ENCODE data around the gene UQCR11.
A peak's percentile ranks its signal among the peaks of the same experiment; 100 is the strongest.

The UQCR11 gene

GRCh38 chr19:1634938-1635243, 29.6 kb upstream of the UQCR11 start:
- DNase-seq: no peak

GRCh38 chr19:1634242-1634937, 29.1 kb upstream of the UQCR11 start:
- no peak for DNase-seq

- DNase-seq: no peak
These were observed 28.1 kb upstream of the UQCR11 start for GRCh38 chr19:1633269-1633826.

GRCh38 chr19:1632462-1633268, 27.4 kb upstream of the UQCR11 start:
- no peak for DNase-seq

- no peak for DNase-seq
These were observed 26.4 kb upstream of the UQCR11 start for GRCh38 chr19:1631557-1632100.

GRCh38 chr19:1630811-1631210, 25.5 kb upstream of the UQCR11 start:
- DNase-seq: no peak

- no peak for DNase-seq
These were observed 24.8 kb upstream of the UQCR11 start for GRCh38 chr19:1630012-1630411.

GRCh38 chr19:1629256-1629808, 24.1 kb upstream of the UQCR11 start:
- DNase-seq: no peak

- no peak for DNase-seq
These were observed 21.9 kb upstream of the UQCR11 start for GRCh38 chr19:1627194-1627593.

- no peak for DNase-seq
These were observed 21.3 kb upstream of the UQCR11 start for GRCh38 chr19:1626417-1627010.

GRCh38 chr19:1624458-1624857, 19.2 kb upstream of the UQCR11 start:
- DNase-seq: peak; percentile 70

GRCh38 chr19:1622541-1622940, 17.3 kb upstream of the UQCR11 start:
- DNase-seq: no peak

GRCh38 chr19:1622007-1622406, 16.7 kb upstream of the UQCR11 start:
- no peak for DNase-seq

- DNase-seq: no peak
These were observed 16.3 kb upstream of the UQCR11 start for GRCh38 chr19:1621574-1621973.

- DNase-seq: no peak
These were observed 15.8 kb upstream of the UQCR11 start for GRCh38 chr19:1621021-1621420.

GRCh38 chr19:1620502-1620901, 15.2 kb upstream of the UQCR11 start:
- DNase-seq: no peak

- DNase-seq: no peak
These were observed 14.4 kb upstream of the UQCR11 start for GRCh38 chr19:1619703-1620102.

- no peak for DNase-seq
These were observed 13.8 kb upstream of the UQCR11 start for GRCh38 chr19:1619094-1619439.

- no peak for DNase-seq
These were observed 13.2 kb upstream of the UQCR11 start for GRCh38 chr19:1618157-1619093.

GRCh38 chr19:1616875-1617274, 11.6 kb upstream of the UQCR11 start:
- no peak for DNase-seq

- DNase-seq: no peak
These were observed 11.1 kb upstream of the UQCR11 start for GRCh38 chr19:1616396-1616795.

GRCh38 chr19:1615156-1615765, 10.0 kb upstream of the UQCR11 start:
- no peak for DNase-seq

Measured in femur (tissue), 1 donor.